NCI-H446 treated with DMSO at 0.1 percent for 48 hours (cell line): ENCODE results near the gene UTP3.
"Not testable (repeated sequence)": the region's sequence is repeated elsewhere in the genome, so short reads cannot be mapped to it uniquely, and the experiment has no call there.

Source experiments
- DNase-seq: peaks from one replicate; lab custom pipeline; 2025; lab: John Stamatoyannopoulos, UW

Gene UTP3, protein sequence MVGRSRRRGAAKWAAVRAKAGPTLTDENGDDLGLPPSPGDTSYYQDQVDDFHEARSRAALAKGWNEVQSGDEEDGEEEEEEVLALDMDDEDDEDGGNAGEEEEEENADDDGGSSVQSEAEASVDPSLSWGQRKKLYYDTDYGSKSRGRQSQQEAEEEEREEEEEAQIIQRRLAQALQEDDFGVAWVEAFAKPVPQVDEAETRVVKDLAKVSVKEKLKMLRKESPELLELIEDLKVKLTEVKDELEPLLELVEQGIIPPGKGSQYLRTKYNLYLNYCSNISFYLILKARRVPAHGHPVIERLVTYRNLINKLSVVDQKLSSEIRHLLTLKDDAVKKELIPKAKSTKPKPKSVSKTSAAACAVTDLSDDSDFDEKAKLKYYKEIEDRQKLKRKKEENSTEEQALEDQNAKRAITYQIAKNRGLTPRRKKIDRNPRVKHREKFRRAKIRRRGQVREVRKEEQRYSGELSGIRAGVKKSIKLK

DNA sequence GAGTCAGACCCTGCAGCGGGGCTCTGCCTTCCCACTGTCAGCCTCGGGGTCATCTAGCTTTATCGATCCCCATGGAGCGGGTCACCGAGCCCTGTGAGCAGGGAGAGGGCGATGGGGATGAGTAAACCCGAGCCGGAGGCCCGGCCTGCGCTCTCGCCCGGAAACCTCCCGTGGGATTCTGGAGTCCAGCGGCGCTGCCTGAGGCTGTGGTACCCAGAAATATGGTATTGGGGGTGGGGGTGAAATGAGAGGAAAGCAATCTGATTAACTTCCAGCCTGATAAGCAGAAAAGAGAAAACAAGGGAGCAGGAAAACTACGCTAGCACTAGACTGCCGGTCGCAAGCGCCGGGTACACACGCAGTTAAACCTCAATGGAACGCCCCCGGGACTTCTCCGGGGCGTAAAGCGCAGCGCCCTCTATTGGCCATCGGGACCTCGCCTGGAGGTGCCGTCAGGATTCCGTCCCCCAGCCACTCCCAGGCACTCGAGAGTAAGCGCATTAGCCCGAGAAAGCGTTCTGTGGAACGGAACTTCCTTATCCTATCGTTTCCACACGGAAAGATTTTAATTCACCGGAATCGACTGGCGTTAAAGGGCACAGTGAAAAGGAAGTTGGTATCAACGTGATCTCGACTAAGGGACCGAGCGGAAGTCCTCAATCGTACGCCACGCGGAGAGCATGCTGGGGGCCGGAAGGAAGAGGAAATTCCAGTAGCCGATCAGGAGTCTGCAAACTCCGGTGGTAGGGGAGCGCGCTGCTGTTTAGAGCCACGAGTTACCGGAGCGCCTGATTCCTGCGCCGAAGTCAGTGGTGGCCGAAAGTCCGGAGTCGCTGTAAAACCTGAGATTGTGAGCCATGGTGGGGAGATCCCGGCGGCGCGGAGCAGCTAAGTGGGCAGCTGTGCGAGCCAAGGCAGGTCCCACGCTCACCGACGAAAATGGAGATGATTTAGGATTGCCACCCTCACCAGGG lies at the start of gene UTP3:
Gene UTP3, plus strand, starts transcription at position 712 of the 974 bp plus-strand sequence. Its CDS starts 146 bp downstream, at position 858.
- peak; percentile 97 for DNase-seq

DNA sequence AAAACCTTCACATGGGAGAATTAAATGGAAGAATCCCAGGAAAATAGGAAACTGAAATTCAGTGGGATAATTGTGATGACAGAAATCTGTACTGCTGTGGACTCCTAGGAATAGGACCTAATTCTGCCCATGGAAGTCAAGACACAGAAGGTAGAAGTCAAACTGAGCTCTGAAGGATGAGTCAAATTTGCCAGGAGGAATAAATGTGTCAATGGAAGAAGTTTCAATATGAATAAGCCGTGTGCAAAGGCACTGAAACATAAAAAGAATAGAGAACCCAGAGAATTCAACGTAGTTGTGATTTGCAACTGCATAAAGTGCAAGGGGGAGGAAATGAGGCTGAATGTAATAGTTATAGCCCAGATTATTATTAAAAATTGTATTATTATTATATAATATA lies 48.1 kb upstream of the UTP3 start:
- no peak for DNase-seq

DNA sequence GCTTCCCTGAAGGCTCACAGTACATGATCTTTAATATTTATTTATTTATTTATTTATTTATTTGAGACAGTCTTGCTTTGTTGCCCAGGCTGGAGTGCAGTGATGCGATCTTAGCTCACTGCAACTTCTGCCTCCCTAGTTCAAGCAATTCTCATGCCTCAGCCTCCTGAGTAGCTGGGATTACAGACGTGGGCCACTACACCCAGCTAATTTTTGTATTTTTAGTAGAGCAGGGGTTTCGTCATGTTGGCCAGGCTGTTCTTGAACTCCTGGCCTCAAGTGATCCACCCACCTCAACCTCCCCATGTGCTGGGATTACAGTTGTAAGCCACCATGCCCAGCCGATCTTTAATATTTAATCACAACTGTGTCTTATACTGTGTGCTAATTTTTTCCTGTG lies 37.6 kb upstream of the UTP3 start:
- not testable (repeated sequence) for DNase-seq

DNA sequence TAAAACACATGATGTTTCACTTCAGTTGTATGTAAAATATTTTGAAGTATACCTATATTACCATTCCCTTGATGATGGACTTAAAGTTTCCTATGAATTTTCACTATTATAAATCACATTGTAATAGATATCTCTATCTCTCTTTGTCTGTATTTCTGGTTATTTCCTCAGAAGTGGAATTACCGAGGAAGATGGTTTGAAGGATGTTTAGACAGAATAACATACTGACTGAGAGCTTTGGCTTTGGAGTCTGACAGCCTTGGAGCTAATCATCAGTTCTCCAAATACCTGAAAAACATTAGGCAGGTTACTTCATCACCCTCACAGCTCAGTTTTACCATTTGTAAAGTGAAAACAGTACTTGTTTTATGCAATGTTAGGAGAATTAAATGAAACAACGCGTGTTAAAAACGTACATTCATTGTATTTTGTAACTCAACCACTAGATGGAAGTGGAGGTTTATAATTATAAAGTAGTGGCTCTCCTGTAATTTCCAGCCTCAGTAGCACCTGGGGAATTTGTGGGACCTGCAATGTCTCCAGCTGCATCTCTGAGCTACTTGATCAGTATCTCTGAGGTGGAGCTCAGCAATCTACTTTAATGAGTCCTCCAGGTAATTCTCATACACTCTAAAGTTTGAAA lies 36.3 kb upstream of the UTP3 start:
- DNase-seq: no peak

DNA sequence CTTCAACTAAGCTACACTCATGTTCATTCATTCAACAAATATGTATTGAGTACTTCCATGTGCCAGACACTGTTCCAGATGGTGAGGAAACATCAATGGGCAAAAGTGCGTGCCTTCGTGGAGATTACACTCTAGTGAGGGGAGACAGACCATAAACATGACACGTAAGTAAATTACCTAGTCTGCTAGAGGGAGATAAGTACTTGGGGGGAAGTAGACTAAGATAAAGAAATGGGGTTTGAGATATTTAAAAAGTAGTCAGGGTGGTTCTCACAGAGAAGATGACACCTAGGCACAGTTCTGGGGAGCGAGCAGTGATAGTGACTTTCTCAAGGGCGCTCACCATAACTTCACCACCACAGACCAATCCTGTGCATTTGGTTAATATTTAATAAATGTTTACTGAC lies 33.7 kb upstream of the UTP3 start:
- no peak for DNase-seq

DNA sequence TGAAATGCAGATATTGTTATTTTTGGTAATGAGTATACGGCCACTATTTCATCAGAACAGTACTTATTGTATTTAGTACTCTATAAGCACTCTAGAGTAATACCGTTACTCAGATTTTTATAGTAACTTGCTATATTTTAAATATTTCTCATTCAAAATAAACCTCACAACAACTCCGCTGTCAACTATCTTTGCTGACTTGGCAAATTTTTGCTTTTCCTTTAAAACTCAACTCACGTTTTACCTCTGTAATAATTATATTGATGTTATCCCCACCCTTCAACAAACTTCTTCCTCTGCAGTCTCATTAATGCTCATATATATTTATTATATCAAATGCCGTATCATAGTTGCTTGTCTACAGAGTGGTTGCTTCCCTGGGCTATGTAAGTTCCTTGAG lies 31.0 kb upstream of the UTP3 start:
- no peak for DNase-seq

DNA sequence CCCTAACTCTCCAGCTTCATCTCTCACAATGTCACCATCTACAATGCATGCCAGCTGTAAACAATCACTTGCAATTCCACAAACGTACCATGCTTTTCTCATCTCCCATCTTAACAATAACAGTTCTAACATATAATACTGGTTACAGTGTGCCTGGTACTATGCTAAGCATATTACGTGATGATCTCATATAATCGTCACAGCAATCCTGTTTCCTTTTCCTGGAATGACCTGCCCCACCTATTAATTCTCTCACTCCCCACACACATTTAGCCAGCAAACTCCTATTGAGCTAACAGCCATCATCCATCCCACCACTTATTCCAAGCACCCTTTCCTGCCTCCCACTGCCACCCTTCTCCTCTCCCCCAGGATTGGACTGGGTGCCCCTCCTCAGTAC lies 29.9 kb upstream of the UTP3 start:
- DNase-seq: no peak

DNA sequence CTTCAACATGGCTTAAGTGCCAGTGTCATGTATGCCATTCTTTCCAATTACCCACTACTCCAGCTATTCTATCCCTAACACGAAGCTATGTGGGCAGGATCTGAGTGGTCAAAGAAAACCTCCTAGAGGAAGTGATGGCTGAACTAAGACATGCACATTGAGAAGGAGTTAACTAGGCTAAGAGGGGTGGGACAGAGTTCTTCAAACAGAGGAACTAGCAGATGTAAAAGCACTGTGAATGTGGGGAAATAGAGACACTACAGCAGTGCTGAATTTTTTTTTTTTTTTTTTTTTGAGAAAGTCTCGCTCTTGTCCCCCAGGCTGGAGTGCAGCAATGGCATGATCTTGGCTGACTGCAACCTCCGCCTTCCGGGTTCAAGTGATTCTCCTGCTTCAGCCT lies 28.2 kb upstream of the UTP3 start:
- DNase-seq: no peak

DNA sequence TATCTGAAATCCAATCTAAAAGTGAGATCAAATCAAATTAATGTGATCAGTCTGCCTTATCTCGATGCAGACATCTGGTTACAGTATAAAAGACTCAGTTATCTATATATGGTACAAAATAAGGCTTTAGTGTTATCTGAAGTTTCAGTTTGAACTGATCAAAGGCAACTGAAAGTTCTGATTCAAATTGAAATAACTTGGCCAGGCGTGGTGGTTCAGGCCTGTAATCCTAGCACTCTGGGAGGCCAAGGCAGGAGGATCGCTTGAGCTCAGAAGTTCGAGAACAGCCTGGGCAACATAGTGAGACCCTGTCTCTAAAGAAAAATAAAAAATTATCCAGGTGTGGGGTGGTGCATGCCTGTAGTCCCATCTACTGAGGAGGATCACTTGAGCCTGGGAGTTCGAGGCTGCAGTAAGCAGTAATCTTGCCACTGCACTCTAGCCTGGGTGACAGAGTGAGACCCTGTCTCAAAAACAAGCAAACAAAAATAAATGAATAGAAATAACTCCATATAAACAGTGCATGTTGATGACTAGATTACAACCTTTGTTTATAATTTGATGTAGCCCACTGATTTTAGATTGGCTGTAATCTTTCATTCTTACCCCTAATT lies 26.9 kb upstream of the UTP3 start:
- not testable (repeated sequence) for DNase-seq

DNA sequence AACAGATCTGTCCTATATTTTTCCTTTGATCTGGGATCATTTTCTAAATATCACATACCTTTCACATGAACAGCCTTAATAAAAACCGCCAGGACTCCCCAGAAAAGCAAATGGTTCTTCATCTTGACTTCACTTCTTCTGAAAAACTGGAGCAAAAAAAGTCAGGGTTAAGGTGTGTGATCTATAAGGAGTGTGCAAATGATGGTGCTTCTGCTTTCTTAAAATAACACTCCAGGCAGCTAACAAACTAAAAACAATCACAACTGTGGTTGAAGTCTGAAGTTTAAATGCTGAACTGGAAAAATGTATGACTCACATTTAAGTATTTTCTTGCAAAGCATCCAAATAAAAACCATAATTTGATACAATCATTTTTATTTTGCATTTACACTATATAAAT lies 22.0 kb upstream of the UTP3 start, which contains the start of gene JCHAIN:
Gene JCHAIN, minus strand, starts transcription at position 140 of the 400 bp plus-strand sequence. Its CDS starts 18 bp downstream, at position 122.
- DNase-seq: no peak

DNA sequence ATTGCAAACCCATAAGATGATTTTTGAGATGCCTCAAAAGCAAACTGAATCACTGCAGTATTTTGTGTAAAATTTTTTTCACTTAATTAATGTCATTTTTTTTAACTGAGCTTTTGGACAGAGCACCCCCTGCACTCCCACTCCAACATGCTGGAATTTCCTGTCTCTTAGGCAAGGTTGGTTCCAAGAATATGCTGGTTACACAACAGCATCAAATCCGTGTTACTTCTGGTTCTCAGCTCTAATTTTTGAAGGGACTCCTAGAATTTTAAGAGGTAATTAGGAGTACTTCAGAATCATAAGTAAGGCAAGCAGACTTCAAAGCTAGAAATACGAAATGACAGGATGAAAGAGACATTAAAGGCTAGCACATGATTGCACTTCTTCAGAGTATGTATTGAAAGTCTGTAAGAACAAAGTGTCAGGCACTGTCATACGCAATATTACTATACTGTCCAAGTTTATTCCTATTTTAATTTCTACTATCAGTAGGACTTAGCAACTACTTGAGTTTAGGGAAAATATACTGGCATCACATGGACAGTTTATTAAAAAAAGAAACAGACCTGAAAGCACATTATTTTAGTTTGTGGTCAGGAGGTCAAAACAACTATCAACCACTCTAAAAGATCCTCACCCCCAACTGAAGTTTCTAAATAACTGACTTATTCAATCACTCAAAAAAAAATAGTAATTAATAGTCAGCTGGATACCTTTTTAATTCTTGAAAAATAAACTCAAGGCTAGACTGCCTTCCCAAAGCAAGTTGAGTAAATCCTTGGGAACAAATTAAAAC lies 20.4 kb upstream of the UTP3 start:
- DNase-seq: no peak

DNA sequence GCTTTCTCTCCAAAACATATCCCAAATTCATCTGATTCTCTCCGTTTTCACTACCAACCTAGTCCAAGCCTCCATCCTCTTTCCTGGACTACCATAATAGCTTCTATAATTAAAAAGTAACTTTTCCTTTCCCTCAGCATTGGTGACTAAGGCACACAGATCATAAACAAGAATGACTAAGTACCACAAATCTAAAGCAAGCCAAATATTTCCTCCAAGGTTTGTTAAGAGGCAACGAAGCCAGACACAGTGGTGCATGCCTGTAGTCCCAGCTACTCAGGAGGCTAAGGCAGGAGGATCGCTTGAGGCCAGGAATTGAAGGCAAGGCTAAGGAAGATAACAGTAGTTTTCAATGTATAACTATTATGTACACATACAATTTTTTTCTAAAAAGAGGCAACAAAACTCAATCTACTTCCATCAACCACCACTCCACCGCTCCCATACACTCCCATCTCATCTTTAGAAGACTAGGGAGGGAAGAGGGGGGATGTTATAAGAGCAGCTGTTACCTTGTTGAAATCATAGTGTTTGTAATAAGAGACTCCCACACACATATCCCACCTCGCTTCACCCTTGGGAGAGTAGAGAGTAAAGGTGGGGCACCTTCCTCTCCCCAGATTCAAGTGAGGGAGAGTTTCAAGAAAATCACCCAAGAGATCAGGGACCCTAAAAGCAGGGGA lies 17.9 kb upstream of the UTP3 start:
- DNase-seq: no peak

DNA sequence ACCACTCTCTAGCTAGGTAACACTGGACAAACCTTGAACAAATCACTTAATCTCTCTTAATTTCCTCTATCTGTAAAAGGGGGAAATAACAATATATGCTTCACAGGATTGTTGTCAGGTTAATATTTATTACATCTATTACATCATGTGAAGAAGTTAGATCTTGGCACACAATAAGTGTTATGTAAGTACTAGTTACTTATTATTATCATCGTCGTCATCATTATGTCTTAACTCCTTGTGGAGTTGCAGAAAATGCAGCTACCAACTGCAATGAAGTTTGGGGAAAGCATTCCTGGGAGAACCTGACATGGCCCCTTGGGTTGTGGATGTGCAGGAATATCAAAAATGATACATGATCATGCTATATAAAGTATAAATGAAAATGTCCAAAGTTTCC lies 17.2 kb upstream of the UTP3 start:
- no peak for DNase-seq

DNA sequence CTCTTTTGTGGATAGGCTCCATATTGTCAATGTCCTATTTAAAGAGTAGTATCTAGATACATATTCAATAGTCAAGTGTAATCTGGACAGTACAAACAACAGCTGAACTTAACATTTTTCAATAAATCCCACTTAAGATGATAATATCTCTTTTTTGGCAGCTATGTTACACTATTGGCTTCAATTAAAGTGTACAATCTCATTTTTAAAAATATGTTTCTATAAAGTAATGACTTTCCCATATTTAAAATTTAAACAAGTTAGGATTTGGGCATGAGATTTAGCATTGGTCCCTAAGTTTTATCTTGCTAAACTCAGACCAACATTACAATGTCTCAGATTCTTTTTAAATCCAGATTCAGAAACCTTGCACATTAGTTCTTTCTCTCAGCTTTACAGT lies 14.1 kb upstream of the UTP3 start:
- DNase-seq: no peak

DNA sequence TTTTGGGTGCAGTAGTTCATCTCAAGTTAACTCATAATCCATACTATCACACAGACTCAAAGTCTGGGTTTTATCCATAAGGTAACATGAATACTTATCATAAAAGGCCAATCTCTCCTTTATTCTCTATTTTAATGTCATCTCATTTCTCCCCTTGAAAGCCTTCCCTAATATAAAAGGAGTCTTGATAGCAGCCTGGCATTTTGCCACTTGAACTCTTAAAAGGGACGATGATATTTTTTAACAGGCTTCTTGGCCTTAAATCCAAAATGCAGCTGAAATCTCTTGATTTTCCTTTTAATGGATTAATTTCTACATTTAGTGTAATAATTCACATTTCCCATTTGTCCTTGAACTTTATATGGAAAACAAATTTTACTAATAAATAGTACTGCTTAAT lies 13.6 kb upstream of the UTP3 start:
- no peak for DNase-seq

DNA sequence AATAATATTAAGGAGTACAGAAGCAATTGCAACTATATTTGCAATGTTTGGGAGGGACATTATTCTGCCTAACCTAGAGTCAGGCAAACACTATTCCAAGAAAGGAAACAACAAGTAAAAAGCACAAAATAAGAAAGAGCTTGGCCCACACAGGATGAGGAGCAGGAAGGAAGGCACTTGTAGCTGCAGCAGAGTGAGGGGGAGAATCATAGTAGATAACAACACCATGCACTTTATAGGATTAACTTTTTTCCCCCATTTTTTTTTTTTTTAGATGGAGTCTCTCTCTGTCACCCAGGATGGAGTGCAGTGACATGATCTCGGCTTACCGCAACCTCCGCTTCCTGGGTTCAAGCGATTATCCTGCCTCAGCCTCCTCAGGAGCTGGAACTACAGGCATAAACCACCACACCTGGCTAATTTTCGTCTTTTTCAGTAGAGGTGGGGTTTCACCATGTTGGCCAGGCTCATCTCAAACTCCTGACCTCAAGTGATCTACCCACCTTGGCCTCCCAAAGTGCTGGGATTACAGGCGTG lies 11.7 kb upstream of the UTP3 start:
- no peak for DNase-seq

DNA sequence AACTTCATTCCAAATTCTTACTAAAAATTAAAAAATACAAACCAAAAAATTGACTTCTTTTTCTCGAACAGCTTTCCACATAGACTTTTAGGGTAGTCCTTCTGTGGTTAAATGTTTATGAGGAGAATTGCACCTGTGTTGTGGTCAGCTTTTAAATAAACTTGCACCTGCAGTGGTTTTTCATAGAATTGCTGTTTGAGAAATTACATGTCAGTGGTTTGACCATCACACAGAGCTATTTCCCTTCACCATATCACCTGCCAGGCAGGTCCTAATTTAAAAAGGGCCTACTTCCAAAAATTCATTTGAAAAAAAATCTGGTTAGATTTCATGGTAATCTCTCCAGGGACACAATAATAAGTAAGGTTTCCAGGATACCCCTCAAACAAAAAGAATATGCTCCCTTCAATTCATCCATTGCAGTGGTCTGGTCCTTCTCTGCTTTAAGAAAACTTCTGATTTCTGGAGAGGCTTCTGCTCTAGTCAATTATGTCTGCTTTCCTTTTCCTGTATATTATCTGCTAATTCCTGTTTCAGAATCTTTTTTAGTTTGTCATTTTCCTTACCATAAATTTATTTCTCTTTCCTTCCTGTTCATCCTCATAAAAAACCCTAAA lies 9.8 kb upstream of the UTP3 start:
- no peak for DNase-seq

DNA sequence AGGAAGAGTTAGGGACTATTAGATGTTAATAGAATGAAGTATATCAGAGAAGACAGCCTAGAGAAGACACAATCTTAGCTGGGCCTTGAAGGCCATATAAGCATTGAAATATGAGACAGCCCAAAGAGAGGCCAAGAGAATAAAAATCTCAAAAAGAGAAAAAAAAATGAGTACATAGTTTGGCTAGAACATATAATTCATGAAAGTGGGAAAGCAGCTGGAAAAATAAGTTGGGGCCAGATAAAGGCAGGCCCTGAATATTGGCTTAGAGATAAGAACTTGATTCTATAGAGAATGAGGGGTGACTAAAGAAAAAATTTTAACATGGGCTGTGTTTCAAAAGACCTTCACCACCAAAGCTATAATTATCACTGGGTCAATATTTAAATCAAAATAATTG lies 7.4 kb upstream of the UTP3 start:
- no peak for DNase-seq

DNA sequence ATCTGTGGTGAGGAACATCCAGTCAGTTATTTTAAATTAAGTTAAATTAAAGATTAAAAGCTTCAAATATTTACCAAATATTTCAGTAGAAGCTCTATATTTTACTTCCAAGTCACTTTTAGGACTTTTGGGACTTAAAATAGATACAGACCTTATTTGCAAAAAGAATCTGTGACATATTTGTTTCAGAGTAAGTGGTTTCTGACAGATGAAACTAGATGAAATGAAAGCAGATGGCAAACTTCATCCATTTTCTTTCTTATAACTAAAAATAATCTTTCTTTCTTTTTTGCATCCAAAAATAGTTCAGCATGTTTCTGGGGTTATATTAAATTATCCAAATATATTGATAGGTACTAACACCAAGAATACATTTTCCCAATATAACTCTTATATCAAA lies 6.6 kb upstream of the UTP3 start:
- no peak for DNase-seq

DNA sequence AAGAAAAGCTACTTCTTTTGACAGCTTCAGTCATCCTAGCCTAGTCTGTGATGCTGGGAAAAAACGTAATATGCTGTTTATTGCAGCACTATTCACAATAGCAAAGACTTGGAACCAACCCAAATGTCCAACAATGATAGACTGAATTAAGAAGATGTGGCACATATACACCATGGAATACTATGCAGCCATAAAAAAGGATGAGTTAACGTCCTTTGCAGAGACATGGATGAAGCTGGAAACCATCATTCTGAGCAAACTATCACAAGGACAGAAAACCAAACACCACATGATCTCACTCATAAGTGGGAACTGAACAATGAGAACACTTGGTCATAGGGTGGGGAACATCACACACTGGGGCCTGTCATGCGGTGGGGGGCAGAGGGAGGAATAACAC lies 6.2 kb upstream of the UTP3 start:
- not testable (repeated sequence) for DNase-seq
